Measurements from ENCODE around the gene VTI1A. TPM values are rescaled to one million over a fixed set of nuclear protein-coding genes. Genes with fewer than 3 reads are reported as not detected.

VTI1A gene
- total and polyA plus RNA-seq, 2 of the 13 experiments (the other 11 are each of a cell fraction or from before 2014, with no cell fraction given): 11.7 to 32.7 TPM

DNA sequence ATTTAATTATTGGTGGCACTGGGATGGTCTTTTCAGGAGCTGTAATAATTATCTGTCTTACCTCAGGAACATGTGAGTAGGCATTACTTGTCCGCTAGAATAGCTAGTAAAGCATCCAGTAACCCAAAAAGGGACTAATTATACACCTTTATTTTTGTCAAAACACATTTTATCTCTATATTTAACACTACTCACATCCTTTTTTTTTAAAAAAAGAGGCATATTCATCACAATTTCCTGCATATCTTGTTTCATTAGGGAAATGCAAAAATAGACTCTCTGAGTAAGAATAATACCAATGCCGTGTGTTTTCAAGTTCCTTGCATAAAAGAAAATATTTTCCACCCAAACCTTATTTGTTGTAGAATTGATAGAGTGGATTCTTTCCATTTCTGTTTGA, 99.5 kb downstream of the VTI1A start (continued):
- TF ChIP-seq HIVEP1 (CRISPR knock-in tag; IDR thresholded peaks at IDR 0.05) (no peak), FOSL2 (CRISPR knock-in tag; IDR thresholded peaks at IDR 0.05) (no peak), SOX5 (CRISPR knock-in tag; IDR thresholded peaks at IDR 0.05; ENCODE audit: borderline replicate concordance) (no peak)

DNA sequence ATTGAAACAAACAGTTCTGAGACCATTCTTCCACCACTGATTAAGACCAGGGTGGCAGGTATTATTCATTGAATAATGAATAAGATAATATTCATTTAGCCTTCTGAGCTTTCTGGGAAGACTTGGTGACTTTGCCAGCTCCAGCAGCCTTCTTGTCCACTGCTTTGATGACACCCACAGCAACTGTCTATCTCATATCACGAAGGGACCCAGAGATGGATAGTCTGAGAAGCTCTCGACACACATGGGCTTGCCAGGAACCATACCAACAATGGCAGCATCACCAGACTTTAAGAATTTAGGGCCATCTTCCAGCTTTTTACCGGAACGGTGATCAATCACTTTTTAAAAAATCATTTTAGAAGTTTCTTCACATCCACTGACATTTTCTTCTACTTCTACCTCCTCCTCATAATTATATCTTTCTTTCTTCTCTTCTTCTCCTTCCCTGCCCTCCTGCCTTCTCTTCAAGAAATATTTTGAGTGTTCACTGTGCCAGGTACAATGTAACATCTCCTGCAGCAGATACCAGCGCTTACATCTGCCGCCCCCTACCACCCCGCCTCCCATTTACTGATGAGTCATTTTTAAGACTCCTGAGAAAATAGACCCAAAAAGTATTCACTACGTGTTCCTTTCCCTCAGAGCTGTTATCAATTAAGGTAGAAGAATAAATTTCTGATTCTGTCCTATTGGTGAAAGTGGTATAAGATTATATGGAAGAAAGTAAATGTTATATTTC, 101.7 kb downstream of the VTI1A start:
- no peak for DNase-seq (ENCODE audit: low spot score)
- intact Hi-C loops (cut with micrococcal nuclease; ENCODE audit: unreplicated experiment) (no loop called here), in situ Hi-C loops (cut with HindIII; ENCODE audit: extremely low pct_ligation_motif_present, low pct_unique_long_range_greater_than_20kb) (no loop called here)
- H3K36me3 ChIP-seq (replicated peaks in 1 of 2; ENCODE audit: control insufficient read depth in 1 of 2, insufficient read depth in 2 of 2, low read length in 2 of 2): no peaks in the 10 kb centered on the region
- ChIA-PET CTCF (ENCODE audit: low intra/inter-chr PET ratio, low total read pairs) (no interaction called here), POLR2A (no interaction called here)
- H3K4me2 ChIP-seq (ENCODE audit: low read depth, low read length): no peak overlapping the region
- ATAC-seq: no peak
- no peaks in the 10 kb centered on the region for H3K9me3 ChIP-seq (ENCODE audit: low read length)
- H3K4me3 ChIP-seq (replicated peaks in 1 of 3; ENCODE audit: insufficient read depth in 1 of 3, low read depth in 2 of 3, low read length in 3 of 3): no peak overlapping the region
- H3K27me3 ChIP-seq (ENCODE audit: control insufficient read depth in 1 of 2, insufficient read depth in 2 of 2, low read length in 2 of 2): no peaks in the 10 kb centered on the region
- no TSS peak for BruUV-seq (replicated peaks)
- H3K27ac ChIP-seq (ENCODE audit: extremely low read length, insufficient read depth, low read length): no peak overlapping the region
- no peak overlapping the region for H2AFZ ChIP-seq (ENCODE audit: low read length)
- H3K79me2 ChIP-seq (ENCODE audit: insufficient read depth, low read length): no peaks in the 10 kb centered on the region
- H3K4me1 ChIP-seq (ENCODE audit: insufficient read depth, low read length): peaks cover 14% of the 10 kb centered on the region
- 97% methylated on average over 8 of the region's 8 CpGs for WGBS (ENCODE audit: low lambda C conversion rate)
- no peak for FAIRE-seq
- no peaks in the 10 kb centered on the region for H4K20me1 ChIP-seq (ENCODE audit: insufficient read depth, low read length)
- H3K9ac ChIP-seq (ENCODE audit: insufficient read depth, low read depth, low read length): no peak overlapping the region
- TF ChIP-seq HHEX (CRISPR knock-in tag; IDR thresholded peaks at IDR 0.05) (no peak), ONECUT2 (CRISPR knock-in tag; IDR thresholded peaks at IDR 0.05) (no peak), ZNF589 (CRISPR knock-in tag; conservative IDR thresholded peaks at IDR 0.05) (no peak), ZIK1 (CRISPR knock-in tag; IDR thresholded peaks at IDR 0.05; ENCODE audit: borderline replicate concordance, low read depth) (no peak), ZKSCAN5 (CRISPR knock-in tag; IDR thresholded peaks at IDR 0.05) (no peak), HDAC1 (CRISPR knock-in tag; IDR thresholded peaks at IDR 0.05) (no peak), ZNF17 (CRISPR knock-in tag; IDR thresholded peaks at IDR 0.05) (no peak), ZBTB38 (CRISPR knock-in tag; IDR thresholded peaks at IDR 0.05) (no peak), KMT2B (CRISPR knock-in tag; IDR thresholded peaks at IDR 0.05) (no peak), ZBTB49 (CRISPR knock-in tag; IDR thresholded peaks at IDR 0.05; ENCODE audit: borderline replicate concordance) (no peak), ZNF749 (CRISPR knock-in tag; IDR thresholded peaks at IDR 0.05; ENCODE audit: borderline replicate concordance) (no peak), ZNF737 (CRISPR knock-in tag; IDR thresholded peaks at IDR 0.05; ENCODE audit: borderline replicate concordance) (no peak), SIX1 (CRISPR knock-in tag; IDR thresholded peaks at IDR 0.05; ENCODE audit: borderline replicate concordance) (no peak), TFDP1 (CRISPR knock-in tag; IDR thresholded peaks at IDR 0.05; ENCODE audit: borderline replicate concordance) (no peak), ZNF251 (CRISPR knock-in tag; IDR thresholded peaks at IDR 0.05) (no peak)
- TF ChIP-seq, protein P1, sequence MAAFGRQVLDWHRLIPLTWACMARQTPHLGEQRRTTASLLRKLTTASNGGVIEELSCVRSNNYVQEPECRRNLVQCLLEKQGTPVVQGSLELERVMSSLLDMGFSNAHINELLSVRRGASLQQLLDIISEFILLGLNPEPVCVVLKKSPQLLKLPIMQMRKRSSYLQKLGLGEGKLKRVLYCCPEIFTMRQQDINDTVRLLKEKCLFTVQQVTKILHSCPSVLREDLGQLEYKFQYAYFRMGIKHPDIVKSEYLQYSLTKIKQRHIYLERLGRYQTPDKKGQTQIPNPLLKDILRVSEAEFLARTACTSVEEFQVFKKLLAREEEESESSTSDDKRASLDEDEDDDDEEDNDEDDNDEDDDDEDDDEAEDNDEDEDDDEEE (CRISPR knock-in tag; IDR thresholded peaks at IDR 0.05): no peak

Measured in HepG2 (cell line).